Esophagus squamous epithelium (tissue), 4 donors: ENCODE data around the gene ALPK1.

ENCODE experiments used
- POLR2A ChIP-seq, 4 donors: fragments of 450-650 bp; IDR thresholded peaks; one replicate each; pipeline ENCODE4 v1.6.1; 2017; ENCODE audit warnings: antibody characterized with exemption in 4 of 4, mild to moderate bottlenecking in 4 of 4, moderate library complexity in 3 of 4
- TF ChIP-seq, protein P1 (sequence below), 6 experiments: fragments of 450-650 bp in 4 of 6; fragments of 200-600 bp in 2 of 6; sonication (generic) in 2 of 6; IDR thresholded peaks; one replicate each; pipeline ENCODE4 v1.5.1; 2016 to 2019; ENCODE audit warnings: antibody characterized with exemption in 6 of 6, mild to moderate bottlenecking in 4 of 6, moderate library complexity in 4 of 6

DNA sequence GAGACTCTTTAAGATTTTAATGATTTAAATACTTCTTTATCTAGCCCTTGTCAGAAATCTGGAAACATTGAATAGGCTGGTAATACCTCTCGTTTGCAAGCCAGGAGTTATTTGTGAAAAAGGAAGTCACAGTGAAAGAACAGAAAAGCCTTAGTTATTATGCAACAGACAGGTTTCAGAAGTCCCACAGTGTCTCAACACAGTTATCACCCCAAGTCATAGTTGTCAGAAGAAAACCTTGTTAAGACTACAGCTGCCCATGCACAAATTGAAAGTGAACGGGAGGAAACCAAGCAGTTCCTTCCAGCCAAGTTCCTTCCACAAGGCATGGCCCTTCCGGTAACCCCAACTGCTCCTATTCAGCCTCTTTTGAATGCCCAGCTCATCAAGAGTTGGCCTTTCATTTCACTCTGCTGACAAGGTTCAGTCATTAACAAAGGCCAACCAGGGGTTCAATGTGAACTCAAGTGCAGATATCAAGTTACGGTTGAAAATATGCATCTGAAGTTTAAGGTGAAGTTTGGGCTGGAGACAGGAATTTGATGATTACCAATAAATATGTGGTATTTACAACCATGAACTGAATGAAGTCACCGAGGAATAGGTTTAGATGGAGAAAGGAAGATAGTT, 15.6 kb downstream of the ALPK1 start:
- TF ChIP-seq, protein P1, sequence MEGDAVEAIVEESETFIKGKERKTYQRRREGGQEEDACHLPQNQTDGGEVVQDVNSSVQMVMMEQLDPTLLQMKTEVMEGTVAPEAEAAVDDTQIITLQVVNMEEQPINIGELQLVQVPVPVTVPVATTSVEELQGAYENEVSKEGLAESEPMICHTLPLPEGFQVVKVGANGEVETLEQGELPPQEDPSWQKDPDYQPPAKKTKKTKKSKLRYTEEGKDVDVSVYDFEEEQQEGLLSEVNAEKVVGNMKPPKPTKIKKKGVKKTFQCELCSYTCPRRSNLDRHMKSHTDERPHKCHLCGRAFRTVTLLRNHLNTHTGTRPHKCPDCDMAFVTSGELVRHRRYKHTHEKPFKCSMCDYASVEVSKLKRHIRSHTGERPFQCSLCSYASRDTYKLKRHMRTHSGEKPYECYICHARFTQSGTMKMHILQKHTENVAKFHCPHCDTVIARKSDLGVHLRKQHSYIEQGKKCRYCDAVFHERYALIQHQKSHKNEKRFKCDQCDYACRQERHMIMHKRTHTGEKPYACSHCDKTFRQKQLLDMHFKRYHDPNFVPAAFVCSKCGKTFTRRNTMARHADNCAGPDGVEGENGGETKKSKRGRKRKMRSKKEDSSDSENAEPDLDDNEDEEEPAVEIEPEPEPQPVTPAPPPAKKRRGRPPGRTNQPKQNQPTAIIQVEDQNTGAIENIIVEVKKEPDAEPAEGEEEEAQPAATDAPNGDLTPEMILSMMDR (IDR thresholded peaks at IDR 0.05), result no peak
- no peak for TF ChIP-seq POLR2A (IDR thresholded peaks at IDR 0.05)
